GM21367 (cell line): ENCODE data around the gene DGKQ.

ENCODE experiments used
- ATAC-seq: cut with Tn5 transposase; IDR thresholded peaks from one replicate; pipeline ENCODE4 v1.9.1; 2021; ENCODE audit not compliant: unreplicated experiment

The DGKQ gene

DNA sequence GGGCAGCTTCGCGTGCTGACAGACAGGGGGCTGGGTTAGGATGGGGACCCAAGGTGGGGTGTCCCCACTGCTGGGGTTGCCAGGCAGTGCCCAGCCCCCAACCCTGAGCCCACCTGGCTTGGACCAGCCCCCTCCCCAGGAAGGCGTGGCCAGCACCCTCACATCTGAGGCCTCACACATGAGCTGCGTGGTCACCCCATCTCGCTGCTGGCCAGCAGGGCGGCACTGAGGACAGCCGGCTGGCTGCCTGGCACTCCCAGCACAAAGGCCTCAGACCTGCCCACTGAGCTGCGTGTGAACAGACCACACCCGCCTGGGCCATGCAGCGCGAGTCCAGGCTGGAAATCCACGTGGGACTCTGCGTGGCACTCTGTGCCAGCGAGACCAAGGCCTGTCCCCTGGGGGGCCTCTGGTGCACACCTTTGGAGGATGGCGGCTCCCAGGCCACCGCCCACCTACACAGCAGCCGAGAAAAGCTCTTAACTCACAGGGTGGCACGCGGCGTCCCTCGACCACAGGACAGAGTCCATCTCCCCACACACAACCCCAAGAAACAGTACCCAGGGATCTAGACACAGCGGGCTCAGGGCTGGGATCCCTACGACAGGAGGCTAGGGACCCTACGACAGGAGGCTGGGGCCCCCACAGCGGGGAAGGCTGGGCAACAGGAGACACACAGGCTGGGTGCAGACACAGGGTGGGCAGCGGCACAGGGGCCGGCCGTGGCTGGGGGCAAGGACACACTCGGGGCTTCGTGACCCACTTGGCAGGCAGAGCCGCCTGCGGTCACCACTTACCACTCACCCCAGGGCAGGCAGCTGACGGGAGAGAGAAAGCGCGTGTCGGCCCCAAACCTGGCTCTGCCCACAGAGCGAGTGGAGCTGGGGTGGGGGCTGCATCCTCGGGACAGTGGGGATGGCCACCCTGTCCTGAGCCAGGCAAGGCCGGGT lies 9.8 kb downstream of the DGKQ start:
- no peak for ATAC-seq

DNA sequence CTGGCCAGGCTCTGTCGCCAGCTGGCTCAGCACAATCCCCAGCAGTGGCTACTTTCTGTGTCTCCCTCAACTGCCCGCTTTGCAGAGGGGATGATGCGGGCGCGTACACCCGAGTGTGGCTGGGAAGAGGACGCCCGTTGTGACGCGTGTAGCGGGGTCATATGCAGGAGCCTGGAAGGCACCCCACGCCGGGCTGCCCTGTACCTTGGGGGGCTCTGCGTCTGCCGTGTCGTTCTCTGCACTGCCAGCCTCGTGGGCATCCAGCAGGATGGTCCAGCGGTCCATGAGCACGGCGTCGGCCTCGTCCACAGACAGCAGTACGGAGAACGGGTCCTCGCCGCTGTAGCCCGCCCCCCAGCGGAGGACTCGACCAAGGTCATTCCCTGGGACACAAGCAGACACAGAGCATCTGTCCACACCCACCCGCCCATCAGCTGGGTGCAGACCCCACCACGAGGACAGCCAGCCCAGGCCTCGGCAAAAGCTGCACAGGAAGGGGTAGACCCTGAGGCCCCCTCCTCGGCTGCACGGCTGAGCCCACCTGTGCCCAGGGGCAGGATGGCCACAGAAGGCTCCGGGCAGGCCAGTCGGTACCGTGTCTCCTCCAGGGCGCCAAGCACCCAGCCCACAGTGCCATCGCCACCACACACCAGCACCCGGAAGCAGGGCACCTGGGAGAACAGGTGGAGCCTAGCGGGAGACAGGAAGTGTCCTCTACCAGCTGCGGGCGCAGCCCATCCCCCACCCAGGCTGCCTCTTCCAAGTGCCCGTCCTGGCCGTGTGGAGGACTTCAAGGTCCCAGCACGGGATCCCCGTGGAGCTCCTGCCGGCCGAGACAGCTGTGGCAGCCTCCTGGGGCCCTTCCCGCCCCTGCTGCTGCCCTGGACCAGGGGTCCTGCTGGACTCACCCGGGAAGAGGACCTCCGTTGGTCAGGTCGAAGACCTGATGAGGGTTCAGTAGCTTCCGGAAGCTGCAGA lies 10.8 kb downstream of the DGKQ start:
- ATAC-seq: no peak

DNA sequence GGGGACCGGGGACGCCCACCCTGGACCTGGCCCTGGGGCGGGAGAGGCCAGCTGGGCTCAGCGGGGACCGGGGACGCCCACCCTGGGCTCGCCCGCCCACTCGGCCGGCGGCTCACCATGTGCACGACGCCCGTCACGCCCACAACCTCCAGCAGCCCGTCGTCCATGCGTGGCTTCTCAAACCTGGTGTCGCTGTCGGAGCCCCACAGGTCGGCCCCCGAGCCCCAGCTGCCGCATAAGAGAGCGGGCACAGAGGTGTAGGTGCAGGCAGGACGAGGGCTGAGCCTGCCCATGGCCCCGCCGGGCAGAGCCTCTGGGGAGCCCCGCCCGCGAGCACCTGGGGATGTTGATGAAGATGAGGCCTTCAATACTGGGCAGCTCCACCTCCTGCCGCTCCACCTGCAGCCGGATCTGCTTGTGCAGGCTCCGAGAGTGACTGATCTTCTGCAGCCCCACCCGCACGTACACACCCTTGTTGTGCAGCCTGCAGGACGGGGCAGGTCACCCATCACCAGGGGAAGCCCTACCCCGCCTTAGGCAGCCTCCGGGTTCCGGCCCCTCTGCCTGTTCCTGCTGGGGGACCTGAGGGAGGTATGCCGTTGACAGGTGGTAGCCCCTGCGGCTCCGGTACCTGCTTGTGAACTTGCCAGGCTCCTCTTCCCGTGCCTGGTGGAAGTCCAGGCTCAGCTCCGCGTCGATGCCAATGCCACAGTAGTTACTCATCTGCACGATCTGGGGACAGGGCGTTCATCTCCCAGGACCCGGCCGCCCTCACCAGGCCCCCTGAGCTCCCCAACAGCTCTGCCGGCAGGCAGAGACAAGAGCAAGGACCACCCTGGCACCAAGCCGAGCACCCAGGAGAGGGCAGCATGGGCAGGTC lies 11.8 kb downstream of the DGKQ start:
- ATAC-seq: no peak

DNA sequence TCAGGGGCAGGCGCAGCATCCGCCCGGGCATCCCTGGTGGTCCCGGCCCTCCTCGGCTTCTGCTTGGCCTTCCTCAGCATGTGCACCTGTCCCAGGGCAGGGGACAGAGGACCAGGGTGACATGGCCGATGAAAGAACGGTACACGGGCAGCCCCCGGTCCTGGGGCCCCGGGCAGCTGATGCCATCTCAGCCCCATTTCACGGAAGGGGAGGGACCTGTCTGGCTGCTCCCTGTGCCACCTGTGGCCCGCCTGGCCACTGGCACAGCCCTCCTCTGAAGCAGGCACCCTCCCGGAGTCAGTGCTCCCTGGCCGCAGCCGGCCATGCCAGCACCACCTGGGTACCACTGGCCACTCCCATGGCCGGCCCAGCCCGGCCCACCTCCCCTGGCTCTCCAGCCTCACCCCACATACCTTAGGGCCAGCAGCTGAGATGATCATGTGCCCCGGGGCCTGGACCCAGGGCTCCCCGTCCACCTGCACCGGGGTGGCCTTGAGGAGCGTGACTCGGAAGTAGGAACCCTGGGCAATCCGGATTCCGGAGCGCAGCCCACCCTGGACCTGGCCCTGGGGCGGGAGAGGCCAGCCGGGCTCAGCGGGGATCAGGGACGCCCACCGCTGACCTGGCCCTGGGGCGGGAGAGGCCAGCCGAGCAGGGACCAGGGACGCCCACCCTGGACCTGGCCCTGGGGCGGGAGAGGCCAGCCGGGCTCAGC lies 12.6 kb downstream of the DGKQ start:
- no peak for ATAC-seq

DNA sequence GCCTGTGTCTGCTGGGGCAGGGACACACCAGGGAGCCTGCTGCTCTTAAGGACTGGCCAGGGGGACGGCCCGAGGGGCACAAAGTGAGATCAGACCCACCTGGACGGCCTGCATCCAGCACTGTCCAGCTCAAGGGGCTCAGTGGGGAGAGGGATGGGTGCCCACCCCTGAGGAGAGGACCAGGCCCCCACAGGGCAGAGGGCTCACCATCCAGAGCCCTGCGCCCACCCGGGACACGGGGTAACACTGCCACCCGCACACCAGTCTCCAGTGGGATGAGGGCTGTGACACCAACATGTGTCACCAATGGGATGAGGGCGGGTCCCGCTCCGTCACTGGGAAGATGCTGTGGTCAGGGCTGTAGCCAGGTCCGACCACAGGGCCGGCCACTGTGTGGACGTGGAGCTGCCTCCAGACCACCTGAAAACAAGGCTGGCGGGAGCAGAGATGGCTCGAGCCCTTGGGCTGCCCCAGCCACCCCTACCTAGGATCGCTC lies 13.2 kb downstream of the DGKQ start:
- no peak for ATAC-seq

DNA sequence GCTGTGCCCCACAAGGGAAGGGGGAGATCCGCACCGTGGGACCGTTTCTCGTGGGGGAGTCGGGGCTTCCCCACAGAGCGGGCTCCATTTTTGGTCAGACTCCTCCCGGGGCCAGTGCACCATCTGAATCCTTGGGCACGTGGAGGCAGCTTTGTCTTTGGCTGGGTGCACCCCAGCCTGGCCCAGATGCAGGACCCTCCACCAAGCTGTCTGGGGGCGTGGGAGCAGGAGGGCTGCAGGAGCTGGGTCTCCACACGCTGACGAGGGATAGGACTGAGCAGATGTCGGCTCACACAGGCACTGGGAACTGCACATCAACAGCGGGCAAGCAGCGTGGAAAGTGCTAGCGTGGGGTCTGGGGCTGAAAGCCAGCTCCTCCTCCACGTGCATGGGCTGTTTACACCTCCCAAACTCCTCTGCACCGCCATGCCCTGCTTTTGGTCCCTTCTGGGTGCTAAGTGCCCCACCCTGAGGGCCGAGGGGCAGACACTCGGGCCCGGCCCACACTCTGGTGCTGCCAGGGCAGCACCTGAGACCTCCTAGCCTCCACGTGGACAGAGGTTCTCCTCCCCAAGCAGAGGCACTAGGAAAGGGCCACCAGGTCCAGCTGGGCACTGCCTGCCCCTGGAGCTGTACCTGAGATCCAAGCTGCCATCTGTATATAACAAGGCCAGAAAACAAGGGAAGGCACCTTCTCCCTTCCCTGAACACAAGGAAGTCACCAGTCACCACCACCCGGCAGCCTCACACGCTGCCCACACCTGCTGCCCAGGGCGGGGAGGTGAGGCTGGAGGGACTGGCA lies 13.8 kb downstream of the DGKQ start:
- no peak for ATAC-seq

DNA sequence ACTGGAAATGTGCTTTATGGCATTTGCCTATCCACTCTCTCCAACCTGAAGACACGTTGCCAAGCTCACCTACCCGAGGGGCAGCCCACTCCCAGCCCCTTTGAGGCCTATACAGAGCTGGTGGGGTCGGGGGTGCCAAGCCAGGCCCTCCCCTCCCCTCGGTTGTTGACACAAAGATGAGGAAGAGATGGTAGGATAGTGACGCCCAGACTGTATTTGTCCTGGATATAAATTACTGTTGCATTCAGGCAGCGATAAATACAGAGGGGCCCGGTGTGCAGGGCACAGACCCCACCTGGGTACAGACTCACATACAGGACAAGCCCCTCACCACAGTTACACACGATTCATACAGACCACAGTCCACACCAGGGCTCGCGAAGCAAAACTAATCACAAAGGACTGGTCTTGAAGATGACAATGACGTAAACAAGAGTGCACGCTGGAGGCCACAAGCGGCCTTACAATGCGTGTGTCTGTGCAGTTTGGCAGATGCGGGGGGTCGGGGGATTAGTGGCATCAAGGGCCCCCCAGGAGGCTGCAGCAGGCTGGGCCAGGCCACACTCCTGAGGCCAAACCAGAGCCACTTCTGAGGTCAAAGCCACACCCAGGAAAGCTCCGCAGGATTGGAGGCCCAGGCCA lies 14.6 kb downstream of the DGKQ start:
- no peak for ATAC-seq

DNA sequence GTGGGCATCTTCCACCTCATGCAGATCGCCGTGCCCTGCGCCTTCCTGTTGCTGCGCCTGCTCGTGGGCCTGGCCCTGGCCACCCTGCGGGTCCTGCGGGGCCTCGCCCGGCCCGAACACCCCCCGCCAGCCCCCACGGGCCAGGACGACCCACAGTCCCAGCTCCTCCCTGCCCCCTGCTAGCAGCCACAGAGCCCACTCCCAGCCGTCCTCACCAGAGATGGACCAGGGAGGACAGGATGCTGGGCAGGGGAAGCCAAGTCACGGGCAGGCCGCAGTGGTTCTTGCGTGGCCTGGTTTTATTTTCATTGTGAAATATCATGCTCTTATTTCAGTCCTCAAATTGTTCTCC lies 15.1 kb downstream of the DGKQ start:
- ATAC-seq: no peak

DNA sequence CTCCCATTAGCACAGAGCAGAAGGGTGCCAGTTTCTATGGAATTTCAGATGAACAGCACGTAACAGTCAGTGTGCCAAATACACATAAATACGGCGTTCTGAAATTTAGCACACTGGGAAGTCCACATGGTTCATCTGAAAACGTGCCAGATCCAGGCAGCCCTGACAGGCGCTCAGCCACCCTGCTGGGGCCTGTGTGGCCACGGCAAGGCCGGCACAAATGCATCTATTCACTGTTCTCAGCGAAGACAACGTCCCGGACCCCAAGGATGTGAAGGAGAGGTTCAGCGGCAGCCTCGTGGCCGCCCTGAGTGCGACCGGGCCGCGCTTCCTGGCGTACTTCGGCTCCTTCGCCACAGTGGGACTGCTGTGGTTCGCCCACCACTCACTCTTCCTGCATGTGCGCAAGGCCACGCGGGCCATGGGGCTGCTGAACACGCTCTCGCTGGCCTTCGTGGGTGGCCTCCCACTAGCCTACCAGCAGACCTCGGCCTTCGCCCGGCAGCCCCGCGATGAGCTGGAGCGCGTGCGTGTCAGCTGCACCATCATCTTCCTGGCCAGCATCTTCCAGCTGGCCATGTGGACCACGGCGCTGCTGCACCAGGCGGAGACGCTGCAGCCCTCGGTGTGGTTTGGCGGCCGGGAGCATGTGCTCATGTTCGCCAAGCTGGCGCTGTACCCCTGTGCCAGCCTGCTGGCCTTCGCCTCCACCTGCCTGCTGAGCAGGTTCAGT lies 15.6 kb downstream of the DGKQ start:
- ATAC-seq: no peak

DNA sequence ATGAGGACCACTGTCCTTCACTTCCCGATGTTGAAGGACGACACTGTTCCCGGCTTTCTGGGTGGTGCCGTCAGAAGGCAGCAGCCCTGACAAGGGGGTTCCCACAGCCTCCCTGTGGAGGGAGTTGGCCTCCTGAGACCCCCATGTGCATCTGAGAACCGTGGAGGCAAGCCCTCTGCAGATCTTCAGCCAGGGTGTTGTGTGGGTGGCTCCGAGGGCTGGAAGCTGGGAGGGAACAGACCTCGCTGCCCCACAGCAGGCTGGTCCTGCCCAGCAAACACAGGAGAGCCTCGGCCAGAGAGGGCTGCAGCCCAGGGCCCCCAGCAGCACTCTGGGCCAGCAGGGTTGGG lies 16.2 kb downstream of the DGKQ start:
- ATAC-seq: no peak

DNA sequence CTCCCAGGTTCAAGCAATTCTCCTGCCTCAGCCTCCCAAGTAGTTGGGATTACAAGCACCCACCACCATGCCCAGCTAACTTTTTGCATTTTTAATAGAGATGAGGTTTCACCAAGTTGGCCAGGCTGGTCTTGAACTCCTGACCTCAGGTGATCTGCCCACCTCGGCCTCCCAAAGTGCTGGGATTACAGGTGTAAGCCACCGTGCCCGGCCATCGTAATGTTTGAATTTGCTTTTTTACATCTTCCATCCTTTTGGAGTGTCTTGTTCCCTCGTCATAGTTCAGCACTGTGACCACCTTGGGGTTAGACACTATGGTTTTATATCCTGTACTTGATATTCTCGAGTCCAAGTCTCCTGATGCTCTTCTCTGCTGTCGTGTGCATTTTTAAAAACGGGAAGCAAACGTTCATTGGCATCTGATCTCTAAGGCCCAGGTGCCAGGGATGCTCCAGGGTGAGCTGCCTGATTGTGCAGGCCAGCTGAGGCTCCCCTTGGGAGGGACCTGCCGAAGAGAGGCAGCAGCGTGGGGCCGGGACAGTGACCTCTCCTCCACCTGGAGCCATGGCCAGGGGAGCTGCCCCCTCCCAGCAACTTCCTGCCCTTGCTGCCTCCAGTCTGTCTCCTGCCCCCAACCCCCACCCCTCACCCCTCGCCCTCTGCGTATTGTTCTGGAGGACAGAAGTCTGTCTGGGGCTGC lies 16.7 kb downstream of the DGKQ start:
- ATAC-seq: no peak

DNA sequence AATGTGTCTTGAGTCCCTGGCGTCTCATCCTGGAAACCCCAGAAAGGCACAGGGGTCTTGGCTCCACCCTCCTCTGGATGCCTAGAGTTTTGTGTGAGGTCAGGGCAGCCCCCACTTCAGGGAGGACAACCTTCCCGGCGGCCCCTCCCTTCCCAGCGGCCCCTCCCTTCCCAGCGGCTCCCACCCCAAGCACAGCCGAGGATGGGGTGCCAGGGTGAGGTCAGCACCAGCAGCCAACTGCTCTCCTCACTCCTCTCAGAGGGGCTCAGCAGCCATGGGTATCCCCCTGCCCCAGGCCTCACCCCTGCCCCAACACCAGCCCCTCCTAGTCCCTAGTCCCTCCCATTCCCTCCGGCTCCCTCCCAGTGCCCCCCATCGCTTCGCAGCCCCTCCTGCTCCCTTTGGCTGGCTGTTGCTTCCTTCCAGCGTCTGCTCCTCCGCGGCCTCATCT lies 17.4 kb downstream of the DGKQ start:
- ATAC-seq: no peak

DNA sequence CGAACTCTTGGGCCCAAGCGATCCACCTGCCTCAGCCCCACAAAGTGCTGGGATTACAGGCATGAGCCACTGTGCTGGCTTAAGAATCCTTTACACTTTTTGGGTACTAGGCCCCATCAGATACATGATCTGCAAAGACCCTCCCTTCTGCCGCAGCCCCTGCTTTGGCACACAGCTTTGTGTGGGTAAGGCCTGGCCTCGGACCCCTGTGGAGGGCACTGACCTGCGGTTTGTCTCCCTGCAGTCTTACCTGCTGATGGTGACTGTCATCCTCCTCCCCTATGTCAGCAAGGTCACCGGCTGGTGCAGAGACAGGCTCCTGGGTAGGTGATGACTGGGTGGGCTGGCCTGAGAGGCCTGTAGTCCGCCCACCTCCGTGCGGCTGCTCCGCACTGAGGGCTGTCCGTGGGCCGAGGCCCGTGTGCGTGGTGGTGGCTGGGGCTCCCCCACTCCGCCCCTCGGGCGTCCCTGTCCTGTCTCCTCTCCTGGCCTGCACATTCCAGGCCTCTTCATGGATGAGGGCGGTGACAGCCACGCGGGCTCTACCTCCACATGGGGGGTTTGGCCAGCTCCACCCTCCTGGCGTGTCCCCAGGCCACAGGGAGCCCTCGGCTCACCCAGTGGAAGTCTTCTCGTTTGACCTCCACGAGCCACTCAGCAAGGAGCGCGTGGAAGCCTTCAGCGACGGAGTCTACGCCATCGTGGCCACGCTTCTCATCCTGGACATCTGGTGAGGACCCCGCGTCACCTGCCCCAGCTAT lies 18.0 kb downstream of the DGKQ start:
- no peak for ATAC-seq

DNA sequence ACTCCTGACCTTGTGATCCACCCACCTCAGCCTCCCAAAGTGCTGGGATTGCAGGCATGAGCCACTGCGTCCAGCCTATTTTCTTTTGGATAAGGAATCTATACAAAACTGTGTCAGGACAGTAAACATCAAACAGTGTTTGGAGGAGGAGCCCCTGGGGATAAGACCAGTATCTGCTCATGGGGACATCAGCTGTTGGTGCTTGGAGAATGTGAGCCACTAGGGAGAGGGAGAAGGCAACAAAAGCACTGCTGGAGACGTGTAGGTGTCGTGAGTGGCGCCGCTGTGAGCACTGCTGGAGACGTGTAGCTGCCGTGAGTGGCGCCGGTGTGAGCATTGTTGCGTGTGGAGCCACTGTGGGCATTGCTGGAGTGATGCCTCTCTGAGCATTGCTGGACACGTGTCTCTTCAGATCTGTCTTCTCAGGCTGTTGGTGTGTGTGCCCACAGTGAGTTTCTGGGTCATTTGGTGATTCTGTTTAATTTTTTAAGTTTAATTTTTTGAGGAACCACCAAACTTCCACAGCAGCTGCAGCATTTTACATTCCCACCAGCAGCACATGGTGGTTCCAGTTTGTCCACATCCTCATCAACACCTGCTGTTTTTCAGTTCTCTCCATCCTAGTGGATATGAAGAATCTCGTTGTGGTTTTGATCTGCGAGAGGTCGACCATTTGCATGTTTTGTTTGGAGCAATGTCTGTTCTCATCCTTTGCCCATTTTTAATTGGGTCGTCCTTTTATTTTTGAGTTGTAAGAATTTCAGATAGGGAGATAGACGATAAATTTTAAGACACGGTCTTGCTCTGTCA lies 19.0 kb downstream of the DGKQ start:
- no peak for ATAC-seq

DNA sequence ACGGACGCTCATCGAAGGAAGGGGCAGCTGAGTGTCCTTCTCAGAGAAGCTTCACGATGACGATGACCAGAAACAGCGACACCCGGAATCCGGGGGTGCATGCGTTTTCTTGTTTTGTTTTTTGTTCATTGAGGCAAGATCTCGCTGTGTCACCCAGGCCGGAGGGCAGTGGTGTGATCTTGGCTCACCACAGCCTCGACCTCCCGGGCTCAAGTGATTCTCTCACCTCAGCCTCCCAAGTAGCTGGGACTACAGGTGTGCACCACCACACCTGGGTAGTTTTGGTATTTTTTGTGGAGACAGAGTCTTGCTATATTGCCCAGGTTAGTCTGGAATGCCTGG lies 19.8 kb downstream of the DGKQ start:
- no peak for ATAC-seq
